PC-9 (cell line): ENCODE results near the gene MYB. TPM values are rescaled to one million over a fixed set of nuclear protein-coding genes. Genes with fewer than 3 reads are reported as not detected.
"Not testable (repeated sequence)": the region's sequence is repeated elsewhere in the genome, so short reads cannot be mapped to it uniquely, and the experiment has no call there.

Experiments used
- BruUV-seq: library from RNA; stranded (reverse); fragments of 400-500 nt; replicated peaks from 2 replicates; lab custom pipeline; 2021; lab: Mats Ljungman, UMichigan
- CTCF ChIA-PET: fragments of 300-600 bp; sonication (Branson Sonifier 250); formaldehyde crosslinking; loops from one replicate; lab custom pipeline; 2022; ENCODE audit warnings: antibody characterized with exemption; lab: Charles Lee
- POLR2A ChIA-PET: fragments of 300-600 bp; sonication (Branson Sonifier 250); formaldehyde crosslinking; loops from one replicate; lab custom pipeline; 2022; ENCODE audit warnings: antibody characterized with exemption; ENCODE audit not compliant: unreplicated experiment; lab: Charles Lee
- DNase-seq, 2 experiments: peaks; one replicate each; pipeline versions ENCODE4 v3.0.0 to v3.0.0-alpha.2; 2015 to 2022; ENCODE audit warnings: mixed read lengths in 1 of 2
- H2AFZ ChIP-seq: fragments of 200-600 bp; sonication (generic); 2 replicates; pipeline ENCODE4 v1.8.1; 2017; ENCODE audit warnings: antibody characterized with exemption
- H3F3A ChIP-seq: fragments of 200-600 bp; sonication (generic); 2 replicates; pipeline ENCODE4 v1.8.1; 2017; ENCODE audit warnings: antibody characterized with exemption, mild to moderate bottlenecking, low read depth; ENCODE audit not compliant: insufficient read depth
- H3K27ac ChIP-seq: fragments of 200-600 bp; sonication (generic); 2 replicates; pipeline ENCODE4 v1.6.1; 2016; ENCODE audit warnings: mixed run types
- H3K27me3 ChIP-seq: fragments of 200-600 bp; sonication (generic); 2 replicates; pipeline ENCODE4 v1.6.1; 2016; ENCODE audit warnings: low read depth, mixed run types; ENCODE audit not compliant: insufficient read depth
- H3K36me3 ChIP-seq: fragments of 200-600 bp; sonication (generic); 2 replicates; pipeline ENCODE4 v1.6.1; 2016; ENCODE audit warnings: low read depth, mixed run types
- H3K4me1 ChIP-seq: fragments of 200-600 bp; sonication (generic); replicated peaks from 2 replicates; pipeline ENCODE4 v1.6.1; 2016; ENCODE audit warnings: mixed run types; ENCODE audit not compliant: insufficient read depth
- H3K4me2 ChIP-seq: fragments of 200-600 bp; sonication (generic); 2 replicates; pipeline ENCODE4 v1.6.1; 2017; ENCODE audit warnings: mixed run types
- H3K4me3 ChIP-seq: fragments of 200-600 bp; sonication (generic); 2 replicates; pipeline ENCODE4 v1.6.1; 2016; ENCODE audit warnings: mixed run types
- H3K79me2 ChIP-seq: fragments of 200-600 bp; sonication (generic); 2 replicates; pipeline ENCODE4 v1.6.1; 2017; ENCODE audit warnings: low read depth, mixed run types
- H3K9me2 ChIP-seq: fragments of 200-600 bp; sonication (generic); 2 replicates; pipeline ENCODE4 v1.8.1; 2017; ENCODE audit warnings: mild to moderate bottlenecking; ENCODE audit not compliant: insufficient read depth
- H3K9me3 ChIP-seq: fragments of 200-600 bp; sonication (generic); 2 replicates; pipeline ENCODE4 v1.8.1; 2016; ENCODE audit warnings: low read depth; ENCODE audit not compliant: insufficient read depth
- H4K20me1 ChIP-seq: fragments of 200-600 bp; sonication (generic); 2 replicates; pipeline ENCODE4 v1.8.1; 2017; ENCODE audit not compliant: insufficient read depth
- EZH2 ChIP-seq: fragments of 200-600 bp; sonication (generic); IDR thresholded peaks from 2 replicates; pipeline ENCODE4 v1.8.0; 2017; ENCODE audit warnings: antibody characterized with exemption, low read depth
- intact Hi-C: fragments of 100-400 bp; cut with micrococcal nuclease; formaldehyde crosslinking; loops from one replicate; pipeline ENCODE4 v1.10.0; 2022; ENCODE audit not compliant: unreplicated experiment
- total RNA-seq: library from RNA; stranded (reverse); gene quantifications from 2 replicates; pipeline ENCODE4 v1.2.3, GENCODE V29; 2021
- TF ChIP-seq, protein P1 (sequence below): fragments of 200-600 bp; sonication (generic); conservative IDR thresholded peaks from 2 replicates; pipeline ENCODE4 v1.6.1; 2017; ENCODE audit warnings: mixed run types, antibody characterized with exemption, mild to moderate bottlenecking, moderate library complexity

MYB gene
- total RNA-seq, 1 experiment from 2014 or later: 1.8 TPM

DNA sequence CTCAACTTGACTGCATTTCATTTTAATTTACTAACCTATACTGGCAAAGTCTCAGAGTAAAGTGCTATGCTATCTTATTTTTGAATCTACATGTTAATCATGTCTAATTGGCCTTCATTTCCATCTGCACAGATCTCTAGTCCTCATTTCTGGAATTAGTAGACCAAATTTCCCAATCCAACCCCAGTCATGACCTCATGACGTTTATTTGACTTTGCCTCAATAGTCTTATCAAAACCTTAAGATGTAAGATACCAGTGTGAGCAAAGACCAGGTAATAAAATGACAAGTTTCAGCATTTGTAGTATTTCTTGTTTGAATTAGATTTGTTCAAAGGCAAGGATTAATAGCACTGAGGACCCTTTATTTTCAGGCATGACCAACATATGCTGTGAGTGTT lies 43.3 kb upstream of the MYB start:
- intact Hi-C loops: no loop called here
- Histone ChIP-seq H3F3A (no peaks in the 10 kb centered on the region), H3K27ac (no peak overlapping the region), H3K79me2 (no peaks in the 10 kb centered on the region), H3K9me2 (no peaks in the 10 kb centered on the region), H3K4me2 (no peak overlapping the region), H3K4me3 (no peak overlapping the region), H3K9me3 (no peaks in the 10 kb centered on the region), H2AFZ (no peak overlapping the region), H3K27me3 (peaks cover 27% of the 10 kb centered on the region), H3K36me3 (no peaks in the 10 kb centered on the region), H4K20me1 (no peaks in the 10 kb centered on the region), H3K4me1 (no peaks in the 10 kb centered on the region)
- CTCF ChIA-PET: interaction anchor here (0.6 to 0.7 kb wide), 2 partner anchors 101 to 174 kb away, joined by 3 read pairs; no protein-coding TSS in a partner anchor
- no peak for DNase-seq
- TF ChIP-seq, protein P1, sequence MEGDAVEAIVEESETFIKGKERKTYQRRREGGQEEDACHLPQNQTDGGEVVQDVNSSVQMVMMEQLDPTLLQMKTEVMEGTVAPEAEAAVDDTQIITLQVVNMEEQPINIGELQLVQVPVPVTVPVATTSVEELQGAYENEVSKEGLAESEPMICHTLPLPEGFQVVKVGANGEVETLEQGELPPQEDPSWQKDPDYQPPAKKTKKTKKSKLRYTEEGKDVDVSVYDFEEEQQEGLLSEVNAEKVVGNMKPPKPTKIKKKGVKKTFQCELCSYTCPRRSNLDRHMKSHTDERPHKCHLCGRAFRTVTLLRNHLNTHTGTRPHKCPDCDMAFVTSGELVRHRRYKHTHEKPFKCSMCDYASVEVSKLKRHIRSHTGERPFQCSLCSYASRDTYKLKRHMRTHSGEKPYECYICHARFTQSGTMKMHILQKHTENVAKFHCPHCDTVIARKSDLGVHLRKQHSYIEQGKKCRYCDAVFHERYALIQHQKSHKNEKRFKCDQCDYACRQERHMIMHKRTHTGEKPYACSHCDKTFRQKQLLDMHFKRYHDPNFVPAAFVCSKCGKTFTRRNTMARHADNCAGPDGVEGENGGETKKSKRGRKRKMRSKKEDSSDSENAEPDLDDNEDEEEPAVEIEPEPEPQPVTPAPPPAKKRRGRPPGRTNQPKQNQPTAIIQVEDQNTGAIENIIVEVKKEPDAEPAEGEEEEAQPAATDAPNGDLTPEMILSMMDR: no peak
- no peak for TF ChIP-seq EZH2
- POLR2A ChIA-PET: no interaction called here
- BruUV-seq: no TSS peak

DNA sequence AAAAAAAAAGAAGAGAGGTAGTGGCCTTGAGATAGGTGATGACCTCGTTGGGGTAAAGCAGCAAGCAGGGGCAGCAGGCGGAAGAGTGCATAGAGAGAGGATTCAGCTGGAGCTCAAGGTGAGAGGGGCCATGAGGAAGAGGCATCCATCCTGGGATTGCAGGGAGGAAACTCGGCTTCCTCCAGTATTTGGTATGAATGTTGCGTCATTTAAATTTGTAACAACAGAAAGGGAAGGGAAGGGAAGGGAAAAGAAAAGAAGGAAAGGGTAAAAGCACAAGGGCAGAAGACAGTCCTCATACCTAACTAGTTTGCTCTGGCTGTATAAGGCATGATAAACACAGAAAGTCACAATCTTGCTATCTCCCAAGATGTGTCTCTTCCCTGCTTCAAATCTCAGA lies 39.9 kb upstream of the MYB start:
- BruUV-seq: no TSS peak
- DNase-seq: no peak
- H3K4me2 ChIP-seq: no peak overlapping the region
- intact Hi-C loops: no loop called here
- H3K9me2 ChIP-seq: no peaks in the 10 kb centered on the region
- H3K27me3 ChIP-seq: peaks cover 30% of the 10 kb centered on the region
- CTCF ChIA-PET: no interaction called here
- H4K20me1 ChIP-seq: no peaks in the 10 kb centered on the region
- no peak overlapping the region for H3K27ac ChIP-seq
- H3K4me3 ChIP-seq: no peak overlapping the region
- POLR2A ChIA-PET: no interaction called here
- H3K9me3 ChIP-seq: no peaks in the 10 kb centered on the region
- H3K36me3 ChIP-seq: no peaks in the 10 kb centered on the region
- H3K79me2 ChIP-seq: no peaks in the 10 kb centered on the region
- TF ChIP-seq, protein P1: no peak
- no peak for TF ChIP-seq EZH2
- H3K4me1 ChIP-seq: no peaks in the 10 kb centered on the region
- H2AFZ ChIP-seq: no peak overlapping the region
- no peaks in the 10 kb centered on the region for H3F3A ChIP-seq

DNA sequence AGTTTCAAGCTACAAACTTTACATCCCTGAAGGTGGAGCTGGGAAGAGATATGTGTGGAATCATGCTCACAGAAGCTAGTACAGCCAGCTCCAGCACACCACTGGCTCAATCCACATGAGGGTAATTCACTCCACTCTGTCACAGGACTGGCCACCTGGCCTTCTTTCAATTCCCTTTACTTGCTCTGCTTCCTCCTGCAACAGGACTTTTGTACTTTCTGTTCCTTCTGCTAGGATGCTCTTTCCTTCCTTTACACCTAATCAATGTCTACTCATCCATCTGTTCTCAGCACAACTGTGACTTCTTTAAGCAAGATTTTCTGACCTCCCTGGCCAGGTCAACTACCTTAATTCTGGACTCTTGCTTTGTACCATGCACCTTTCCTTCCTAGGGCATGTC lies 39.4 kb upstream of the MYB start:
- ChIA-PET POLR2A (no interaction called here), CTCF (no interaction called here)
- Histone ChIP-seq H3K27me3 (peaks cover 30% of the 10 kb centered on the region), H3K4me2 (no peak overlapping the region), H3K9me3 (no peaks in the 10 kb centered on the region), H3K36me3 (no peaks in the 10 kb centered on the region), H3K4me1 (no peaks in the 10 kb centered on the region), H3K9me2 (no peaks in the 10 kb centered on the region), H3K79me2 (no peaks in the 10 kb centered on the region), H3K4me3 (no peak overlapping the region), H2AFZ (no peak overlapping the region), H3K27ac (no peak overlapping the region), H4K20me1 (no peaks in the 10 kb centered on the region), H3F3A (no peaks in the 10 kb centered on the region)
- intact Hi-C loops: no loop called here
- DNase-seq: no peak
- TF ChIP-seq, protein P1: no peak
- TF ChIP-seq EZH2: no peak
- no TSS peak for BruUV-seq

DNA sequence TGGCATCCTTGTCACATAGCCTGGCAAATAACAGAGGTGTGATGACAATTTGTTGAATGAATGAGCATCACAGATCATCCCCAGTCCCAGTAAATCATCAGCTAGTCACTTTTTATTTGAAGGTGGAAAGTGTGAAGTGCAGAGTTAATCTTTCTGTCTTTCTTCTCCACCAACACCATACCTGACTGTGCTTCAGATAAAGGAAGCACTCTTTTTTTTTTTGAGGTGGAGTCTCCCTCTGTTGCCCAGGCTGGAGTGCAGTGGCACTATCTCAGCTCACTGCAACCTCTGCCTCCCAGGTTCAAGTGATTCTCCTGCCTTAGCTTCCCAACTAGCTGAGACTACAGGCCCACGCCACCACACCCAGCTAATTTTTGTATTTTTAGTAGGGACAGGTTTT lies 38.9 kb upstream of the MYB start:
- intact Hi-C loops, CTCF ChIA-PET, H3K9me2 ChIP-seq, H3K4me3 ChIP-seq, H3K79me2 ChIP-seq, DNase-seq, H4K20me1 ChIP-seq, H3K36me3 ChIP-seq, H2AFZ ChIP-seq, H3K4me1 ChIP-seq, POLR2A ChIA-PET, H3K9me3 ChIP-seq, H3K4me2 ChIP-seq, H3F3A ChIP-seq, H3K27ac ChIP-seq, BruUV-seq: not testable (repeated sequence)
- peaks cover 30% of the 10 kb centered on the region for H3K27me3 ChIP-seq
